Skeletal muscle tissue (tissue), 4 donors: ENCODE data around the gene TMEM187. TPM values are rescaled to one million over a fixed set of nuclear protein-coding genes. Genes with fewer than 3 reads are reported as not detected.

Experiments used
- H3K27ac ChIP-seq: one replicate; pipeline ENCODE4 v1.7.0; 2013; ENCODE audit warnings: mild to moderate bottlenecking, low read depth, low read length, inconsistent platforms
- H3K27me3 ChIP-seq, 3 donors: one replicate each; pipeline ENCODE4 v1.7.0; 2013; ENCODE audit warnings: low read length in 3 of 3; ENCODE audit not compliant: control insufficient read depth in 3 of 3, insufficient read depth in 3 of 3
- H3K36me3 ChIP-seq, 3 donors: one replicate each; pipeline ENCODE4 v1.7.0; 2013; ENCODE audit warnings: low read length in 3 of 3; ENCODE audit not compliant: control insufficient read depth in 3 of 3, insufficient read depth in 3 of 3
- H3K4me1 ChIP-seq, 3 donors: one replicate each; pipeline ENCODE4 v1.7.0; 2013; ENCODE audit warnings: low read length in 3 of 3, mild to moderate bottlenecking in 3 of 3; ENCODE audit not compliant: control insufficient read depth in 3 of 3, insufficient read depth in 3 of 3
- H3K4me3 ChIP-seq, 3 donors: one replicate each; pipeline ENCODE4 v1.7.0; 2013; ENCODE audit warnings: low read length in 3 of 3
- H3K9ac ChIP-seq, 3 donors: one replicate each; pipeline ENCODE4 v1.7.0; 2013; ENCODE audit warnings: low read length in 3 of 3, mild to moderate bottlenecking in 3 of 3, moderate library complexity in 2 of 3, low read depth in 1 of 3
- H3K9me3 ChIP-seq, 3 donors: one replicate each; pipeline ENCODE4 v1.7.0; 2013; ENCODE audit warnings: low read length in 3 of 3; ENCODE audit not compliant: control insufficient read depth in 3 of 3
- total RNA-seq: library from RNA; depleted of rRNA; stranded (reverse); fragments of >200 nt; gene quantifications from one replicate; pipeline ENCODE4 v1.2.3, GENCODE V29; 2014
- donor health status: Osteomylitis.

Gene TMEM187
- total RNA-seq, 1 donor from 2014 or later = 2.1 TPM

DNA sequence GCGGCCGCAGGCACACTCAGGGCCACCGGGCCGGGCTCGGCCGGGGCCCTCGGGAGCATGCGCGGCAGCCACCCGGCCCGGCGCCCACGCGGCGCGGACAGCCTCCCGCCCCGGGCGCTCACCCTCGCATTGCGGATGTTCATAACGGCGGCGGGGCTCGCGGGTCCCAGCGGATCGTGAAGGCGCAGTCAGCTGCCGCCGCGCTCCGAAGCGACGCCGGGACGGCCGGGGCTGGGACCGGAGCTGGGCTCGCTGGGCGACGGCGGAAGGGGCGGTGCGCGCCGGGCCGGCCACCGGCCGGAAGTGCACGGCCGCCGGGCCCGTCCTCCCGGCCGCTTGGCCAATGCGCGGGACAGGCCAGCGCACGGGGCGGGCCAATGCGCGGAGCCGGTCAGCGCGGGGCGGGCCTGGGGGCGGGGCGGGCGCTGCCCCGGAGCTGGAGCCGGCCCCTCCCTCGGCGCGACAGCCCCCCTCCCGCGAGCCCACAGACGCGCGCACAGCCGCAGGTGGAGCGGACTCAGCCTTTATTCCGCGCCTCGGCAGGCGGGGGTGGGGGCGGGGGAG is 37.7 kb upstream of the TMEM187 start, which contains the start of gene NAA10:
NAA10 (minus strand) TSS at position 276 of the 564 bp plus-strand sequence; CDS start at position 143, 133 bp downstream.
- H3K9ac ChIP-seq = peak within 1 kb of the TSS; percentile 74 to 82 (median 81)
- H3K9me3 ChIP-seq = no peaks in the 10 kb centered on the region
- H3K4me3 ChIP-seq = peak within 1 kb of the TSS; percentile 74 to 80 (median 77)
- H3K4me1 ChIP-seq = peaks cover 9 to 18% (median 14%) of the 10 kb centered on the region in 3 donors
- H3K36me3 ChIP-seq = peaks cover 12 to 25% (median 20%) of the 10 kb centered on the region in 3 donors
- H3K27me3 ChIP-seq = no peaks in the 10 kb centered on the region
- H3K27ac ChIP-seq = peak within 1 kb of the TSS; percentile 7

DNA sequence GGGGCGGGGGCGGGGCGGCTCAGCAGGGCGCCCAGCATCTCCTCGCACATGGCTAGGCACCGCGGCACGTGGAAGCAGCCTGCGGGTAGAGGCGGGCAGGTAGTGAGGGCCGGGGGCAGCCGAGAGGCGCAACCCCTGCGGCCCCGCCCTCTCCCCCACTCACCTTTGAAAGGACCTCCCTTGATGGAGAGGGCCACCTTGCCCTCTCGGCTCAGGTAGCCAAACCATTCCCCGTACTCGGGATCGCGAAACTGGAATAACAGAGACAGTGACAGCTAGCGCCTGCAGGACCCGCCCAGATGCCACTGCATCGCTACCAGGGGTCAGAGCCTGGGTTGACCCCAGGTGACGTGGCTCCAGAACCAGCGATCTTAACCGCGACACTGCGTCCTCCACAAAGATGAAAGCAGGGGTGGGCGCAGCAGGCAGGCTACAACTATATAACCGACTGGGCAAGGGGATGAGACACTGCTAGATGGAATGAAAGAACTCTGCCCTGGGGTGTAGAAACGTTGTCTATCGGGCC is 37.2 kb upstream of the TMEM187 start:
- no peaks in the 10 kb centered on the region for H3K9me3 ChIP-seq
- peak overlapping the region in 1 of 3 donors; percentile 50 for H3K9ac ChIP-seq
- H3K27me3 ChIP-seq = no peaks in the 10 kb centered on the region
- peaks cover 8 to 22% (median 14%) of the 10 kb centered on the region in 3 donors for H3K36me3 ChIP-seq
- no peak overlapping the region for H3K27ac ChIP-seq
- peaks cover 9 to 17% (median 14%) of the 10 kb centered on the region in 3 donors for H3K4me1 ChIP-seq
- peak overlapping the region; percentile 51 to 65 (median 60) for H3K4me3 ChIP-seq

DNA sequence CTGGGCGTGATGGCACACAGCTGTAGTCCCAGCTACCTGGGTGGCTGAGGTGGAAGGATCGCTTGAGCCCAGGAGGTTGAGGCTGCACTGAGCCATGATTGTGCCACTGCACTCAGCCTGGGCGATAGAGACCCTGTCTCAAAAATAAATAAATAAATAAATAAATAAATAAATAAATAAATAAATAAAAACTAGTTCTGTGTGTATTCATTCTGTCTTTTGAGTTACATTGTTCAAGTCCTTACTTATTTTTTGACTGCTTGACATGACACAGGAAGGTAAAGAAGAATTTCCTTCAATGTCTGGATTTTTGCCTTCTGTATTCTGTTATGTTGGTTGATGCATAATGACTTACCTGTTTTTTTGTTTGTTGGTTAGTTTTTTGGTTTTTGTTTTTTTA is 35.5 kb upstream of the TMEM187 start:
- Histone ChIP-seq H3K4me3 (no peak overlapping the region), H3K27me3 (no peaks in the 10 kb centered on the region), H3K4me1 (peaks cover 9 to 14% (median 10%) of the 10 kb centered on the region in 3 donors), H3K9me3 (no peaks in the 10 kb centered on the region), H3K9ac (no peak overlapping the region), H3K36me3 (peaks cover 0 to 6% (median 0%) of the 10 kb centered on the region in 3 donors), H3K27ac (no peak overlapping the region)

DNA sequence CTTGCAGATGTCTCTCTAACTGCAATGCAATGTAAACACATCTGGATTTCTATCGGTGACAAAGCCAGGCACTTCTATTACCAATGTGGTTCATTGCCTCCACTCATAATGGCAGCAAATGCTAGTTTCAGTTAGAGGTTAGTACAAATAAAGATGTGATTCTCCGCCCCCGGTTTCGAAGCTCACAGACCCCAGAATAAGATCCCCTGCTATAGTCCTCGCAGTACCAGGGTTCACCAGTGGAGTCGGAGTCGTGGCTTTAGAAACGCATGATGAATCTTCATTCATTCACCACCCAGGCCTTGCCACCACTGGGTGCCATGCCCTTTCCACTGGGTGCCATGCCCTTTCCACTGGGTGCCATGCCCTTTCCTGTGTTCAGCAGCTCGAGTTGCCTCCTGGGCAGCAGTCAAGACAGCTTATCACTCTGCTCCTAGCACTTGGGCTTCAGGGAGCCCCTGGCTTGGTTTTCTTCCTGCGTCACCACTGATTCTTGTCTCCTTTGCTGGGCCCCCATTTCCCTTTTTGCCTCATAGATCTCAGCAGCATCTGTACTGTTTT is 34.2 kb upstream of the TMEM187 start:
- Histone ChIP-seq H3K36me3 (no peaks in the 10 kb centered on the region), H3K27ac (no peak overlapping the region), H3K4me1 (peaks cover 9 to 14% (median 10%) of the 10 kb centered on the region in 3 donors), H3K4me3 (no peak overlapping the region), H3K9ac (no peak overlapping the region), H3K27me3 (no peaks in the 10 kb centered on the region), H3K9me3 (no peaks in the 10 kb centered on the region)

DNA sequence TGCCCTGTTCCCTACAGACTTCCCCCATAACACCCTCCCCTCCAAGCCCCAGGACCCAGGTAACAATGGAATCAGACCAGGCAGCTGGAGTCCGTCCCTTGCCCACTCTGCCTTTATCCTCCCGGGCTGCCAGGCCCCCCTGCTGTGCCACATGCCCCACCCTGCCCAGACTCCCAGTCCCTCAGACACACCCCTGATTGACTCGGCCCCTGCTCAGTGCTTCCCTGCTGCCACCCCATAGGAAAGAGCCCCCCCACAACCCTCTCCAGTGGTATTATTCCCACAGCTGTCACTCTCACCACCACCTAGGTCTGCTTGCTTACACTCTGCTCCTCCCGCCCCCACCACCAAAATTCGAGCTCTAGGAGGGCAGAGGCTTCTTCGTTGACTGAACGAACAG is 33.0 kb upstream of the TMEM187 start:
- Histone ChIP-seq H3K9ac (no peak overlapping the region), H3K36me3 (no peaks in the 10 kb centered on the region), H3K4me1 (peaks cover 0 to 9% (median 5%) of the 10 kb centered on the region in 3 donors), H3K4me3 (no peak overlapping the region), H3K27ac (no peak overlapping the region), H3K27me3 (no peaks in the 10 kb centered on the region), H3K9me3 (no peaks in the 10 kb centered on the region)

DNA sequence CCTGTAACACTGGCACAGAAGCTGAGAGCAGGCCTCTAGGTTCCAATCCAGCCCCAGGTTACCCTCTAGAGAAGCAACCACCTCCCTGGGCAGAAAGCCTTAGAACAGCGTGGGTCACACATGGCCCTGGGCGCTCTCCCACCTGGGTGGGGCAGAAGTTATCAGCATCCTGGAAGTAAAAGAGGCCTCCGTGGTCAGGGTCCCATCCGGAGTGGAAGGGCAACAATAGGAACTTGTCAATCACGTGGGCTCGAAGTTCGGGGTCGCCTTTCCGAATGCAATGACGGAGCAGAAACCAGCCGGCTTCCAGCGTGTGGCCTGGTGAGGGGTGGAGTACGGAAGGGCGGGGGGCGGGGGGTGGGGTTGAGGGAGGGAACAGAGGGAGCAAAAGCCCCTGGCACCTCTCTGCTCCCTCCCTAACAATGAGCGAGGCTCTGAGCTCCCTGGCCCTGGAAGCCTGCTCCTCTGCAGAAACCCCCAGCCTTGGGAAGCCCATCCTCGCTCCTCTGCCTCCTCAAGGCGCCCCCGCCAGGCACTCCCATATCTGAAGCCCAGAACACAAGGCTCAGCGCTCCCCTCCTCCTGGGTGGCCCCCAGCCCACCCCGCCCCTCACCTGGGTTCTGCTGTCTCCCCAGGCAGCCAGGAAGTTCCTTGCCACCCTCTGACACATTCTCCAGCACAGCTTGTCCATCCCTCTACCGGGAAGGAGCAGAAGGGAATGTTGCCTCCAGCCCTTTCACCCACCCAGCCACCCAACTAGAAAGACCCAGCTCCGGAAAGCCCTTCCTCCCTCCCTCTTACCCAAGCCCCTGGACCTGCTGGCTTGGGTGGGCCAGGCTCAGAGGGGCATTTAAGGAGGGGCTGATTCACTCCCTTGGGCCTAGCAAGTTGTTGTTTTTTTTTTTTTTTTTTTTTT is 31.0 kb upstream of the TMEM187 start:
- Histone ChIP-seq H3K27ac (no peak overlapping the region), H3K9ac (no peak overlapping the region), H3K27me3 (no peaks in the 10 kb centered on the region), H3K4me1 (peaks cover 0 to 5% (median 0%) of the 10 kb centered on the region in 3 donors), H3K9me3 (no peaks in the 10 kb centered on the region), H3K4me3 (no peak overlapping the region), H3K36me3 (no peaks in the 10 kb centered on the region)

DNA sequence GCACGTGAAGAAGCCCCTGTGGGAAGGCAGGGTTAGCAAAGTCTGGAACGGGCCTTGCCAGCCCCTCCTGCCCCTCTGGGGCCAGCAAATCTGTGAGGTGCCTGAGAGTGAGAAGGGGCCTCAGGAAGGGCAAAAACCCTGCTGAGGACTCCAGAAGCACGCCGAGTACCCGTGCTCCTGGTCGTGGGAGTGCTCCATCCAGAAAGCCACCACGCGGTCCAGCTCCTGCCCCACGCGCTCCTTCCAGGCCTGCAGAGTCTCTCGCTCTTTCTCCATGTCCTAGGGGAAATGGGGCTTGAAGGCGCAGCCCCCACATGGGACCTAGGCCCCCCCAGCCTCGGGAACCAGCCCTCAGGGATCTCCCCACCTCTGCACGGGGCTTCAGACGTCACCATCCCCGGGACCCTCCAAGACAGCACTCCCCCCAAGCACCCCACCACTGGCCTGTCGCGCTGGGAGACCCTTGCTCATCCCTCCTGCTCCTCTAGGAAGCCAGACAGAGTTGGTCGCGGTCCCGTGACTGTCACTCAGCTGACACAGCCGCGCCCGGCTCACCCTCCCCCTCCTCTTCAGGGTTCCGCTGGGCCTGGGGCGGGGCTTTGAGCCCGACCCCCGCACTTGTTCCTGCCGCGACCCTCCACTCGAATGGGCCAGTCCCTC is 28.3 kb upstream of the TMEM187 start, which contains the start of gene RENBP:
RENBP (minus strand) TSS at position 504 of the 660 bp plus-strand sequence; CDS start at position 471, 33 bp downstream.
- Histone ChIP-seq H3K9me3 (no peaks in the 10 kb centered on the region), H3K27me3 (no peaks in the 10 kb centered on the region), H3K36me3 (peaks cover 2 to 5% (median 2%) of the 10 kb centered on the region in 3 donors), H3K4me1 (peaks cover 0 to 10% (median 8%) of the 10 kb centered on the region in 3 donors), H3K9ac (peak within 1 kb of the TSS in 2 of 3 donors; percentile 3 to 40), H3K4me3 (peak within 1 kb of the TSS; percentile 23 to 54 (median 35)), H3K27ac (no peak within 1 kb of the TSS)

DNA sequence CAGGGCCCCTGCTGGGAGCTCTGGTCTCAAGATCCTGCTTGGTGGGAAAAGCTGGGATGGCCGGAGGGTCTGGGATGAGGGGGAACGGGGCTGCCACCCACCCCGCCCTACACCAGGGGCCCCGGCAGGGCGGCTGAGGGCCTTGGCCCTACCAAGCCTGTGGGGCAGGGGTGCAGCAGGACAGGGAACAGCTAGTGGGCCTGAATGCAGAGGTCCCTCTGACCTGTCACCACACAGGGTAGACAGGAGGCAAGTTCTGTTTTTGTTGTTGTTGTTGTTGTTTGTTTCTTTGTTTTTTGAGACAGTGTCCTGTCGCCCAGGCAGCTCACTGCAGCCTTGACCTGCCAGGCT is 27.8 kb upstream of the TMEM187 start:
- H3K27ac ChIP-seq = no peak overlapping the region
- H3K4me1 ChIP-seq = peaks cover 0 to 12% (median 8%) of the 10 kb centered on the region in 3 donors
- H3K4me3 ChIP-seq = peak overlapping the region in 1 of 3 donors; percentile 35
- no peaks in the 10 kb centered on the region for H3K9me3 ChIP-seq
- H3K9ac ChIP-seq = no peak overlapping the region
- H3K36me3 ChIP-seq = peaks cover 3 to 9% (median 4%) of the 10 kb centered on the region in 3 donors
- no peaks in the 10 kb centered on the region for H3K27me3 ChIP-seq
